Stimulated activated CD4-positive, alpha-beta T cell treated with anti-CD3 and anti-CD28 coated beads, Interleukin-1b, Interleukin-23, amount 100 ng/mL, for 1 hour (primary cell): ENCODE measurements around the gene USP6.
"Not testable (repeated sequence)": the region's sequence is repeated elsewhere in the genome, so short reads cannot be mapped to it uniquely, and the experiment has no call there.

Experiments used
- DNase-seq, 2 donors: peaks; one replicate each; pipeline ENCODE4 v3.0.0-alpha.2; 2020; ENCODE audit warnings: low read depth in 2 of 2

The USP6 gene

DNA sequence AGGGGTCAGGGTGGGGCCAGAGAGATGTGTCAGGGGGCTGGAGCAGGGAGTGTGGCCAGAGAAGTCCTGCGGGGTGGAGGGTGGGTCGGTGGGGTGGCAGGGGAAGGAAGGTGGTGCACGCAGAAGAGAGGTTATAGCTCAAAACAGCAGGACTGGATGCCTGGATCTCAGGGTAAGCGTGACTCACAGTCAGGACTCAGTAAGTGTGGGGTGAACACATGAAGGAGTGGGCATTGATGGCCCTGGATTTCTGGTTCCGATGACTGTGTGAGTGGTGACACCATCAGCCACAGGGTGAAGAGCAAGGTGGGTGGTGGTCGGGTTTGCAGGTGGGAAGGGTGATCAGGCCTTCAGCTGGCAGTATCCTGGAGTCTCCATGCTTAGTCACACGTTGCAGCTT, 6.2 kb downstream of the USP6 start:
- DNase-seq, result not testable (repeated sequence)

DNA sequence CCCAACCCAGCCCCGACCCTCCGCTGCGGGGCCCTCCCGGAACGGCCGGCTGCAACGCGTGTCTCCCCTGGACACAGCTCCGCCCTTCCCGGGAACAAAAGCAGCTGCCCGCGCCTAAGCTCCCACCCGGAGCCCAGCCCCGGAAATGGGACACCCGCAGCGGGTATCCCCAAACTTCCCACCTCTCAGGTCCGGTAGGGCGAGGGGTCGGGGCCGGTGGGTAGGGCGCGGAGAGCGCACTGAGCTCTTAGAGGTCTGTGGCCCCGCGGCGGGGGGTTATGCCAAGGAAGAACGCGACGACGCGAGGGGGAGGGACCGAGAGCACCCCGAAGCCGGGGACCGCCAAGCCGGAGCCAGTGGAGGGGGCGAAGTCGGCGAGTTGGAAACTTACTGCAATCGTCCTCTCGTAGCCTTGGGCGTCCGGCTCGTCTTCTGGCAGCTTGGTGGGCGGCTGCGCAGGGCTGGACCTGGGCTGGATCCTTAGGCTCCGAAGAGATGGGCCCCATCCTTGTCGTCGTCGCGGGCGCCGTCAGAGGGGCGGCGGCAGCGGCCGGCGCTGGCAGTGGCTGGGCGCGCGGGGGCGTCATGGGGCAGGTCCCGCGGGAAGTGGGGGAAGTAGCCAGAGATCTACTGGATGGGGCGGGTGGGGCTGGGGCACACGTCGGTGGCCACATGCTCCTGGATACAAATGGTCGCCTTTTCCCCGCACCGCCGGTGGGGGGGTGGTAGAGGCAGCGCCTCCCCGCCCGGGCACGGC, 6.9 kb downstream of the USP6 start:
- no peak for DNase-seq

DNA sequence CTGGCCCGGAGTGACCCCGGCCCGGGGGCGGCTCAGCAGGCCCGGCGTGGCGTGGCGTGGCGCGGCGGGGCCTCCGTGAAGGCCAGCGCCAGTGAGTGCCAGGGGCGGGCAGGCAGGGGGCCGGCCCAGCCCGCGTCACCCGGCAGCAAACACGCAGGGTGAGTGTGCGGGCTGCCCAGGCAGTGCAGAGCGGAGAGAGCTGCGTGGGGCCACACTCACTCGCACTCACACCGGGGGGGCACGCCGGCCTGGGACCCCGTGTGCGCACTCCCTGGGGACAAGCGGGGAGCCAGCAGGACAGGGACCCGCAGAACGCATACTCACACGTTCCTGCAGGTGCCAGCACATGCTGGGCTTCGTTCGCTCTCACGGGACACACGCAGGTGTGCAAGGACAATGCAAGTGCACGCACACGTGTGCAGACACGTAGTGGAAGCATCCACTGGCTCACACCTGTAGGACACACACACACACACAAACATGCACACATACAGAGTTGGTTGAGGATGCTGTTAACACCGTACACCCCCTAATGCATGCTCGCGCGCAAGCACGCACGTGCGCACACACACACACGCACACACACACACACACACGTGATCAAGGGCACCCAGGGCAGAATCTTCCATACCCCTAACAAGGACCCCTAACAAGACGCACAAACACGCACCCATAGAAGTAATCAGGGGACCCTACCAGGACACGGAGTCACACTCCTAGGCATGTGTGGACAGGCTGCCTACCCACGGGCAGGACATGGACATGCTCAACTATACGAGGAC, 7.7 kb downstream of the USP6 start:
- DNase-seq, result no peak

DNA sequence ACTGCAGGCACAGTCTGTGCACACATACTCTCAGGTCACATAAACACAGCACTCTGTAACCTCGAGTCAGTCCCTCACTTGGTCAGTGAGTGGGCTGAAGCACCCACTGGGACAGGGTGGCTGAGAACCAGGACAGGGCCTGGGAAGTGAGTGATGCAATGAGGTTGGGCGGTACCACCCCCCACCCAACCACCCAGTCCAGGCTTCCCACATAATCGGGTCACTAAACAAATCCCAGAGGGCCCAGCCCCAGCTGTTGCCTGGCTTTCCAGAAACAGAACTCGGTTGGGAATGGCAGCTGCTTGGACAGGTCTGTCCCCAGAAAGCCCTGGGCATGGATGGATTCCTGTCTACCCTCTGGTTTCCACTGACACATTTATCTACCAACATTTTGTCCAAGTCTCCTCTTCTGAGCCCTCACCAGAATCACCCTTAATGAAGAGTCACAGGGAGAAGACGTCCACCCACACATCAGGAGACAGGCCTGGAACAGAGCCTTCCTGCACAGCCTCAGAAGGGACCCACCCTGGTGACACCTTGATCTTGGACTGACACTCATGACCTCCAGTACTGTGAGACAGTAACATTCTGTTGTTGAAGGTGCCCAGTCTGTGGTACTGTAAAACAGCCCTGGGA, 8.4 kb downstream of the USP6 start:
- DNase-seq, result not testable (repeated sequence)

DNA sequence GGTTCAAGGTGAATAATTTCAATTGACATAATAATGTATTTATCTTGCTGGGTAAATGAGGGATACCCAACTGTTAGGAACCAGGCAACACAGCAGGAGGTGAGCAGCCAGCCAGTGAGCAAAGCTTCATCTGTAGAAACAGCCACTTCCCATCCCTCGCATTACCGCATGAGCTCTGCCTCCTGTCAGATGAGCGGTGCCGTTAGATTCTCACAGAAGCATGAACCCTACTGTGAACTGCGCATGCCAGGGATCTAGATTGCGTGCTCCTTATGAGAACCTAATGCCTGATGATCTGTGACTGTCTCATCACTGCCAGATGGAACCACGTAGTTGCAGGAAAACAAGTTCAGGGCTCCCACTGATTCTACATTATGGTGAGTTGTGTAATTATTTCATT, 9.1 kb downstream of the USP6 start:
- not testable (repeated sequence) for DNase-seq

DNA sequence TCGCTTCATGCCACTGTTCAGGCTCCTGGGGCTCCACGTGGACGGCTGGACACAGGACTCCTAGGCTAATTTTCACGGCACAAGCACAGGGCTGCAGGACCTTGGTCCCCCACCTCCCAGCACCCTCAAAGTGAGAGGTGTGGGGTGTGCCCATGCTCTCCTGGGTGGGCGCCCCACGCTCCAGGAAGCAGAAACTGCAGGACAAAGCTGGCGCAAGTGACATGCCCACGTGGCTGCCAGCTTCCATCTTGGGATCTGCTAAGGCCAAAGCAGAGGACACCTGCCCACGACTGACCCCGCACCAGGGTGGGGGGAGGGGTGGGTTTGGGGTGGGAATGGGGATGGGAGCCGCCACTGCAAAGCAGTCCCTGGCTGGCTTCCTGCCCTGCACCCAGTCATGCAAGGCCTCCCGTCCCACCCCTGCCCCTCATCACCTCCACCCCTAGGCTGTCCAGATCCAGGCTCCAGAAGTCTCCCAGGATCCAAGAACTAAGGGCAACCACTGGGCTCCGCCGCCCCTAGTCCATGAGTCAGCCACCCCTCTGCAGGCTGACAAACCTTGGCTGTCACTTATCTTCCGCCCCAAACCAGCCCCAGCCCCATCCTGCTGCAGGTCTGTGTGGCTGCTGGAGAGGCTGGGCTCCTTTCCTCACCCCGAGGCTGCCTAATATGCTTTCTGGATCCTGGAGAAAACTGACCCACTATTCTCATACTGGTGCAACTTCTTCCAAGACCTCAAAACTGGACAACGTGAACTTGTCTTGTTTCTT, 11.1 kb downstream of the USP6 start:
- DNase-seq, result no peak

DNA sequence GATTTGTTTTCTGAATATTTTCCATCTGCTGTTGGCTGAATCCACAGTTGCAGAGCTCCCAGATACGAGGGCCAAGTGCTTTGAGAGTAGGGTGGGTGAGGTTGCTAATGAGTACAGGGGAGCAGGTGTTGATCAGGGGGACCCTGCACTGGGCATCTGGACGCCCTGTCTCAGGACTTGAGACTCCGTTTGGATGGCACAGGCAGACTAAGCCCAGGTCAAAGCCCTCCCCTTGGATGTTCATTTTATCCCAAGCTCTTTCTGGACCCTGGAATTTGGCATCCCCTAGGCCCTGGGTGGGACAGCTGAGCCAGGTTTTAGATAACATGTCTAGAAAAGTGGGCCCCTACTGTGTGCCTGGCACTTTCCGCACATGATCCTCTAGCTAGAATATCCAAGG, 12.1 kb downstream of the USP6 start:
- no peak for DNase-seq

DNA sequence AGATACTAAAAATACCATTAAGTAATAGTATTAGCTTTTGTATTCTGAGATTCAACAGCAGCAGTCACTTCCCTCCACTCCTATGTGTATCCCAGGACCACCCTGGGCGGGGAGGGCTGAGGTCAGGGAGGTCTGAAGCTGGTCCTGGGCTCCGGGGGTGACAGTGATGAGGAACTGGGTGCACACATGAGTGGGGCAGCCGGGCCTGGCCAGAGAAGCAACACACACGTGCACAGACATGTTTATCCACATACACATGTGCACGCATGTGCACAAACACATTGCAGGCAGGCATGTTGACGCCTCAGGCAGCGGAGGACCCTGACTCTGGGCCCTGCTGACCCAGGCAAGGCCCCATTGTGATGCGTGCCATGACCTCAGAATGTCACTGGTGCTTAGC, 12.6 kb downstream of the USP6 start:
- DNase-seq, result not testable (repeated sequence)

DNA sequence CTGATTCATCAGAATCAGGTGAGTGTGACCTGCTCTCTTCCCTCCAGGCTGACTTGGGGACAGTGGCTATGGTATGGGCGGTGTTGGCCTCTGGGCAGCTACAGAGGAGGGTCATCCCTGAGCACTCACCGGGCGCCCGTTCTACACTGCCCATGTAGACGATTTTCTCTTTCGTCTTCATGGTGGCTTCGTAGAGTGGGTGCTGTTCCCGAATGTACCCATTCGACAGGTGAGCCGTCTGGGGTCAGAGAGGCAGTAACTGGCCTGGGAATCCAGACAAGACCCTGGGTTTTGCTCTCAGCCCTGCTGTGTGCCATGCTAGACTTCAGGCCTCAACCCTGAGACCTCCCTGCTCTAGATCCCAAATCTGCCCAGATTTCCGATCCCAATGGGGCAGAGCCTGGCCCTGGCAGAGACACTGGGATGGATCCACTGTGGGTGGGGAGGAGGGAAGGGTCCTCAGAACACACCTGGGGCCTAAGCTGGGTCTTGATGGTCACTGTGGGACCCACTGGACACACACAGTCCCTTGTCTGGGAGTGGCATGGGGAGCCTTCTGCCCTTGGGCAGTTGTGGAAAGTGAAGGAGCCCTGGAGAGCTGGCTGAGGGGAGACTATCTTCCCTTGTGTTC, 13.2 kb downstream of the USP6 start:
- no peak for DNase-seq

DNA sequence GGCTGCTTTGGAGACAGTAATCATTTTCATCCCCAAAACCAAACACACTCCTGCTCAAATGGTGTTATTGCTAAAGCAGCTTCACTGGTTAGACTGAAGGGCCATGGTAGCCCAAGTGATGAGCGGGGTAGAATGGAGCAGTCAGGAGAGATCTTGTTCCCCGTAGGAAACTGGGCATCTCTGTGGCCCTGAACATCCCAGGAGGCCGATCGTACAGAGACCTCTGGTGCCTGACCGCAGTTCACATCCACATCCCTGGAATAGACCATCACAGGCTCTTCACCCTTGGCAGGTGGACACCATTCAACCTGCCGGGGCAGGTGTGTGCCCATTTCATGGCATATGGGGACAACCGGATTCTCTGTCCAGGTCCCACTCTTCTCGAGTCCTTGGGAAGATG, 13.9 kb downstream of the USP6 start:
- not testable (repeated sequence) for DNase-seq

DNA sequence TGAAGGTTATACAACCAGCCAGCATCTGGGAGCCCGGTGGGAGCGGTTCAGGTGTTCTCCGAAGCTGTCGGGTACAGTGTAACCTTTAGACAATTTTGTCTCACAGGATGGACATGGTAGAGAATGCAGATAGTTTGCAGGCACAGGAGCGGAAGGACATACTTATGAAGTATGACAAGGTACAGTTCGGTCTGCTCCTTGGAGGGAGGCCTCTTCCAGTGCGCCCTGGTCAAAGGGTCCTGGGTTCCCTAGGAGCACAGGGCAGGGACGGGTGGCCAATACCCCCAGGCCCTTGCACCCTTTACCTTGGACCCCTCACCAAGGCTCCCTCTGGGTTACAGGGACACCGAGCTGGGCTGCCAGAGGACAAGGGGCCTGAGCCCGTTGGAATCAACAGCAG, 14.4 kb downstream of the USP6 start:
- not testable (repeated sequence) for DNase-seq

DNA sequence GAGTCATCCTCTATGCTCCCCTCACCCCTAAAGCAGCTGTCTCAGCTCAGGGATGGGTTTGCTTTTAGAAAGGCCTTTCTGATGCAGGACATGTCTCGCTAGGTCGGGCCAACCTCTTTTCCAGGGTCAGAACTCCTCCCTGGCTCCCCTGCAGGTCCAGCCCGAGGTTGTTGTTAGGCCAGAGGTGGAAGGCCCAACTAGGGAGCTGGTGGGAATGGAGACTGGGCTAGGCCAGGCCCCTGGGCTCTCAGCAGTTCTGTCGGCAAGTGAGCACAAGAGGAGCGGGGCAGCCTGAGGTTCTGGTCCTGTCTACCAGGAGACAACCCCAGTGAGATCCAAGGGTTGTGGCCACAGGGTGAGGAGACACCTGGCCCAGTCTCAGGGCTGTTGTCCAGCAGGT, 14.9 kb downstream of the USP6 start:
- DNase-seq, result not testable (repeated sequence)

DNA sequence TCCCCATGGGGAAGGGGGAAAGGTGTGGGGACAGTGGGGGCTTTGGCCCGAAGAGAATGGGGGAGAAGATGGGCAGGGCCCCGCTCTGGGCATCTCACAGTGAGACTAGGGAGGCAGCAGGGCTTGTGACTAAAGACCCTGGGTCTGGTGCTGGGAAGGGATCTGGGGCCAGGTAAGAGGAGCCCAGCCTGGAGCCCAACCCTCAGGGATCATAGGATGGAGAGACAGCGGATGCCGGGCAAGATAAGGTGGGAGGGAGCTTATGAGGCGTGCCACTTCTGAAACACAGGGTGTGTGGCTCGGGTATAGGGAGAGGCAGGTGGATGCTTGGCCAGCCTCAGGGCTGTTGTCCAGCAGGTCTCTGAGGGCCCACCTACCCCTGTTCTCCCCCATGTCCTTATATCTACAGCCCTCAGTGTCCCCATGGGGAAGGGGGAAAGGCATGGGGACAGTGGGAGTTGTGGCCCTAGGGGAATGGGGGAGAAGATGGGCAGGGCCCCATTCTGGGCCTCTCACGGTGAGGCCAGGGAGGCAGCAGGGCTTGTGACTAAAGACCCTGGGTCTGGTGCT, 15.4 kb downstream of the USP6 start:
- DNase-seq, result no peak

DNA sequence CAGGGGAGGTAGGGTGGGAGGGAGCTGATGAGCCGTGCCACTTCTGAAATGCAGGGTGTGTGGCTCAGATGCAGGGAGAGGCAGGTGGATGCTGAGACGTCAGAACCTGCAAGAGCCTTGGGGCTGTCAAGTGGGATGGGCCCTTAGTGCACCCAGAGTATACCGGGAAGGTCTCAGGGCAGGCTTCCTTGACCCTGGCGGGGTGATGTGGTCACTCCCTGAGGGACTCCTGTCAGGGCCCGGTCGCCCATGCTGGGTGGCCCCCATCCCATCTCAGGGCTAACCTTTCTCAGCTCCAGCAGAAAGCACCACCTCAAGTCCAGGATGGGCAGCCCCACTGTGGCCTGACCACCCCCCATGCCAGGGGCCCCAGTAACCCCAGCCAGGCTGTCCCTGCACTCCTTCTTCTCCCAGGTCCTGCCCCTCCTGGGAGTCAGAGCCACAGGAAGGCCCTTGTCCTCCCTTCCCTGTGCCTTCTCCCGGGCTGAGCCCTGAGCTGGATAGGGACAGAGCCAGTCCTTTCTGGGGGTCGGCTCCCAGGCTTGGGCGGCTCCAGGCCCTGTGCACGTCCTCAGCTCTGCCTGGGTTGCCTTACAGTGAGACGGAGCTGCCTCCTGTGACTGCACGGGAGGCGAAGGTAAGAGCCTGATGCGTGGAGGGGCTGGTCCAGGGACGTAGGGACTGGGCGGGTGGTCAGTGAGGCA, 16.1 kb downstream of the USP6 start:
- DNase-seq, result not testable (repeated sequence)

DNA sequence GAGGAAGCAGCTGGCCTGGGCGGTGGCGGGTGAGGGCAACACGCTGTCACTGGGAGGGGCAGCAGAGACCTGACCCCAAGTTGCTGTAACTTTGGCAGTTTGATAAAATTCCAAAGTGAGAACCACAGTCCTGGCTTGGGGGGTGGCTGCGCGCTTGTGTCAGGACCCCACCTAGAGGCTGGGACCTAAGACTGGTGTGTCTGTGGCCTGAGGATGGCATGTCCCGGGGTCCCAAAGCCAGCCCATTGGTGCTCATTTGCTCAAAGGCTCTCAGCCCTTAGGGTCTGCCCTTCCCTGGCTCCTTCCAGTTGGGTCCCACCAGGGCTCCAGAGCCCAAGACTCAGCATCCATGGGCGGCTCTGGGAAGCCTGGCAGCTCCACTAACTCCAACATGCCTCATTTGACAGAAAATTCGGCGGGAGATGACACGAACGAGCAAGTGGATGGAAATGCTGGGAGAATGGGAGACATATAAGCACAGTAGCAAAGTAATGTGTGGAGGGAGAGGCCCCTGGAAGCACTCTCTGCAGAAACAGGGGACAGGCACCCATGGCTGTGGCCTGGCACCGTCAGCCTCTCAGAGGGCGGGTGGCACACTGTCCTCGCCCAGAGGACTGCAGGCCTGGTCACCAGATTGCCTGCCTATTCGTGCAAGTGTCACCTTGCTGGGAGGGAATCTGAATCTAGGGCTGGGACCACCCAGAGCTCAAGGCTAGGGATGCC, 16.8 kb downstream of the USP6 start:
- DNase-seq, result not testable (repeated sequence)

DNA sequence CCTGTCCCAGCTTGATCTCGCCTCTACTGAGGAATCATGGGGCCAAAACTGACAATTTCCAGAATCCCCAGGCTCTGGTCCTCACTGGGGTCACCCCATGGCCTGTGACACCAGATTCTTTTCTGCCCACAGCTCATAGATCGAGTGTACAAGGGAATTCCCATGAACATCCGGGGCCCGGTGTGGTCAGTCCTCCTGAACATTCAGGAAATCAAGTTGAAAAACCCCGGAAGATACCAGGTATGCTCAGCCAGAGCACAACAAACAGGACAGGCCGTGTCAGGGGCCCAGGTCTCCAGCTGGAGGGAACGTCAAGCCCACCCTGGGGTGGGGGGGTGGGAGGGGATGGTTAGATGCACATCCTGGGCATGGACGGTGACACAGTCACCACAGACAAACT, 17.5 kb downstream of the USP6 start:
- no peak for DNase-seq

DNA sequence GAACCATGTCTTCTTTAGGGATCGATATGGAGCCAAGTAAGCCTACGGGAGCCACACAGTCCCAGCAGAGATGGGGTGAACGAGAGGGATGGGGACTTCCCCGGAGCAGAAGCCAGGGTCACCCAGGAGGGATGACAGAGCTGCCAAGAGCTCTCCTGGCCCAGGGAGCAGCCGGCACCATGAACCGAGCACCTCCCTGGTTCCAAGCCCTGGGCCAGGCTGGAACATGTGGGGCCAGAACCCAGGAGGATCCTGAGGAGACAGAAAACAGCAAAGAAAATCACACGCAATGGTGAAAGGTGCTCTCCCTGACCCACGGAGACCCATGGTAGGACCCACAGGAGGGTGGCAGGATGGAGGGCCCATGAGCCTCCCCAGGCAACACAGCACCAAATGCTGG, 18.1 kb downstream of the USP6 start:
- DNase-seq, result not testable (repeated sequence)

DNA sequence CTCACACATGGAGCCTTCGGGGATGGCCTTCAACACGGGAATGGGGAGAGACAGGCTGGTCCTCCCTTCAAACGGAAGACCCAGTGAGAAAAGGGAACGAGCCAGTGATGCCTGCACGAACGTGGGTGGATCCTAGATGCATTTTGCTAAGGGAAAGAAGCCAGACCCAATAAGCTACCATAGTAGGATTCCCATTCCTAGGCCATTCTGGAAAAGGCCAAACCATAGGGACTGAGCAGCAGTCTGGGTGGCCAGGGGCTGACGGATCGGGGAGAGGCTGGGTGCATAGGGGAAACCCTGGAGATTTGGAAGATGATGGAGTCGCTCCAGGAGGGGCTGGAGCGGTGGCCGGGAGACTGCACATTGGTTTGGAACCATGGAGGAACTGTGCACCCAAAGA, 18.7 kb downstream of the USP6 start:
- DNase-seq, result not testable (repeated sequence)

DNA sequence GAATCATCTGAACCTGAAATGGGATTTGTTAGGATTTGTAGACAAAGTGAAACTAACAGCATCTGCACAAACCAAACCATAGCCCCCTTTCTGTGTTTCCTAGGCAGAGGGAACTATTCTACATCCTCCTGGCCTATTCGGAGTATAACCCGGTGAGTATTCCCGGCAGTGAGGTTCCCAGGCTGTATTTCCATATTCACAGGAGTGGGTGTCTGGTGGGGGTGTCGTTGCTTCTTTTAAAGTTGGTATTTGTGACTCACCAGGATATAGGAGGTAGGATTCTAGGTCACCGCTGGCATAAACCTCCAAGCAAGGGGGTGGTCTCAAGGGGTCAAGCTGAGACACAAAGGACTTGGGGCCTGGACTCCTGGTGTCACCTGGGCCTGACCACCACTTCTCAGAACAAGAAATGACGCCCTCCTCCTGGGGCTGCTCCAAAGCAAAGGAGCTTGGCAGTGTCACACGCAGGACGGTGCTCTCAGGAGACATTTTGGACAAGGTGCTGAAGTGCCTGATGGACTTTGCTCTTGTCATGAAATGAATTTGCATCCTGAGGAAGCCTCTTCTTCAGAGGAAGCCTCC, 19.4 kb downstream of the USP6 start:
- DNase-seq, result not testable (repeated sequence)
